Measurements from ENCODE around the gene VASH2. TPM values are rescaled to one million over a fixed set of nuclear protein-coding genes. Genes with fewer than 3 reads are reported as not detected.
"Not testable (repeated sequence)": the region's sequence is repeated elsewhere in the genome, so short reads cannot be mapped to it uniquely, and the experiment has no call there.

Gene VASH2
- total RNA-seq, 1 donor from 2014 or later, result 1.5 TPM

- DNase-seq (ENCODE audit: low spot score), result no peak
These were observed 7.2 kb downstream of the VASH2 start for GRCh38 chr1:212957546-212957945.

GRCh38 chr1:212958175-212958574 is 7.8 kb downstream of the VASH2 start:
- DNase-seq (ENCODE audit: low spot score), result no peak

DNA sequence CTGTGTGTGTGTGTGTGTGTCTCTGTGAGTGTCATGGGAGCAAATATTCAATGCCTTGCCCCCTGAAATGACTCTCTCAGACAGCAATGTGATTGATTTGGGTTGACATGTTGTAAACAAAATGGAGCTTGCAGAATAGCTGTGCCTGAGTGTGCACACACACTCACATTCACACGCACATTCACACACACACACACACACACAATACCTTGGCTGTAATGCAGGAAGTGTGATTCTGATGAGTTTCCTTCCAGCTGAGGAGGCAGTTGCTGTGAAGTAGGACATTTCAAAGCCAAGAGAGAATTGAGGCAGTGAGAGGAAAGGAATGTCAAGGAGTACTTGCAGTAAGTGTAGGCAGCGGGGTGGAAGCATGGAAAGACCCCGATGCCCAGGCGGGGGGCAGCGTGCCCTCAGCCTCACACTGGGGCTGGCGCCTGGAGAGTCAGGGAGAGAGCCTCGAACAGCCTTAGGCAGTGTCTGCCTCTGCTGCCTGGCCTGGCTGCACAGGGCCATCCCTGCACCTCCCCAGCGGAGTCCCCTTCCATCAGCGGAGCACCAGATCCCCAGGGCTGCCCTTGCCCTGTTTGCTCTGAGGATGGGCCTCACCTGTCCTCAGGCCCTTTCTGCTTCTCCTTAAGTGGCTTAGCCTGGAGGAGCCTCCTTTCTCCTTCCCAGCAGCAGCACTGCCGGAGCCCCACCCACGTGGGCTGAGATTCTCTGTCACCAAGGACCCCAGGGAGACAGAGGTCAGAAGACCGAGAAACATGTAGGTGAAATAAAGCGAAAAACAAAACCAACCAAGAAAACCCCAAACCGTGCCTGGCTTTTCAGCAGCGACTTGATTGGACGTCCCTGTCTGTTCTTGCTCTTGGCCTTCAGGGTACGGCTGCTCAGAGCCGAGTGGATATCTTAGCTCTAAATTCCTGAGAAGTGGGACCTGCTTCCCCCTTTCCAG is 9.2 kb downstream of the VASH2 start:
- DNase-seq (ENCODE audit: low spot score), result no peak

DNA sequence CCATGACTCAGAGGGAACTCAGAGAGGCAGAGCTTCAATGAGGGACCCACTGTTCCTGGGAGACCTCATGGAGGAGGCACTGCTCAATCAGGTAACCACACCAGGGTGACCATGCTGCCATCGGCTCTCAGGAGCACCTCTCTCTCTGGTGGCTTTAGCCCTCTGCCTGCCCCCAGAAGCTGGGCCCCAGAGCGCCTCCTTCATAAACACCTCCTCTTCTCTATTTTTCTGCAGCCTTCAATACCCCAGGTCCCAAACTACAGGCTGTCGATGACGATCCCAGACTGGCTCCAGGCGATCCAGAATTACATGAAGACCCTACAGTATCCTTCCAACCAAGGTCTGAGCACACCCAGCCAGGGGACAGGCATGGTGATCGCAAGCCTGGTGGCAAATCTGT is 10.6 kb downstream of the VASH2 start:
- no peak for DNase-seq (ENCODE audit: low spot score)

- no peak for DNase-seq (ENCODE audit: low spot score)
These were observed 12.2 kb downstream of the VASH2 start for GRCh38 chr1:212962509-212962908.

- no peak for DNase-seq (ENCODE audit: low spot score)
These were observed 13.8 kb downstream of the VASH2 start for GRCh38 chr1:212964102-212964501.

DNA sequence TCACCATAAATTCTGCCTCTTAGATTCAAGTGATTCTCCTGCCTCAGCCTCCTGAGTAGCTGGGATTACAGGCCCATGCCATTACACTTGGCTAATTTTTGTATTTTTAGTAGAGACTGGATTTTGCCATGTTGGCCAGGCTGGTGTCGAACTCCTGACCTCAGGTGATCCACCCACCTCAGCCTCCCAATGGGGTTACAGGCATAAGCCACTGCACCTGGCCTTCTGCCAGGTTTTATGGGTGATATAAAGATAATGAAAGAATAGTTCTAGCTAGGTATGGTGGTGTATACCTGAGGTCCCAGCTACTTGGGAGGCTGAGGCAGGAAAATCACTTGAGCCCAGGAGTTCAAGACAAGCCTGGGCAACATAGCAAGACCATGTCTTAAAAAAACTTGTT is 14.7 kb downstream of the VASH2 start:
- not testable (repeated sequence) for DNase-seq (ENCODE audit: low spot score)

DNA sequence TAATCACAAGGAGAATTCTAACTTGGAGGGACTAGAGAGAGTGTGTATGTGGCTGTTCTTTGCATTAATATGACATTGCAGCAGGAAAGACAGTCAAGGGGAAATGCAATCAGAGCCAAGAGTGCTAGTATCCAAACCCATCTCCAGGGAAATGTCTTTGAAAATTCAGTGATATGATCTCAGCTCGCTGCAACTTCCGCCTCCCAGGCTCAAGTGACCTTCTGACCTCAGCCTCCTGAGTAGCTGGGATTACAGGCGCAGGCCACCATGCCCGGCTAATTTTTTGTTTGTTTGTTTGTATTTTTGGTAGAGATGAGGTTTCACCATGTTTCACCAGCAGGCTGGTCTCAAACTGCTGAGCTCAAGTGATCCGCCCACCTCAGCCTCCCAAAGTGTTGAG is 16.3 kb downstream of the VASH2 start:
- no peak for DNase-seq (ENCODE audit: low spot score)

GRCh38 chr1:212967801-212968200 is 17.5 kb downstream of the VASH2 start:
- DNase-seq (ENCODE audit: low spot score), result no peak

GRCh38 chr1:212968368-212968863 is 18.1 kb downstream of the VASH2 start:
- no peak for DNase-seq (ENCODE audit: low spot score)

GRCh38 chr1:212970085-212970484 is 19.7 kb downstream of the VASH2 start:
- no peak for DNase-seq (ENCODE audit: low spot score)

DNA sequence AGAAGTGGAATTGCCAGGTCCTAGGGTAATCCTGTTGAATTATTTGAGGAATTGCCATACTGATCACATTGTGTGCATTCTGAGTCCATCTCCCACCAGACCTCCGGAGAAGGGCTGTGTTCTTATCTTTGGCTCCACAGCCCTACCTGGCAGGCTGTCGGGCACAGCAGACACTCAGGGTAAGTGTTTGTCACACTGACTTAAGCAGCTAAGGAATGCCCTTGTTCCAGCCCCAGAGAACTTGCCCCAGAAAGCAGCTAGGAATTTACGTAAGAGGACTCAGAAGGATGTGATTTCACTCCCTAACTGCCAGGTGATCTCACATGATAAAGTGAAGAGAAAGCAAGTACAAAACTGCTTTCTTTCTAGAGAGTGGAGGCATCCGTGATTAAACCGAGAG is 21.0 kb downstream of the VASH2 start:
- DNase-seq (ENCODE audit: low spot score), result no peak

- DNase-seq (ENCODE audit: low spot score), result no peak
These were observed 23.1 kb downstream of the VASH2 start for GRCh38 chr1:212973426-212973825.

- no peak for DNase-seq (ENCODE audit: low spot score)
These were observed 23.6 kb downstream of the VASH2 start for GRCh38 chr1:212973899-212974298.

DNA sequence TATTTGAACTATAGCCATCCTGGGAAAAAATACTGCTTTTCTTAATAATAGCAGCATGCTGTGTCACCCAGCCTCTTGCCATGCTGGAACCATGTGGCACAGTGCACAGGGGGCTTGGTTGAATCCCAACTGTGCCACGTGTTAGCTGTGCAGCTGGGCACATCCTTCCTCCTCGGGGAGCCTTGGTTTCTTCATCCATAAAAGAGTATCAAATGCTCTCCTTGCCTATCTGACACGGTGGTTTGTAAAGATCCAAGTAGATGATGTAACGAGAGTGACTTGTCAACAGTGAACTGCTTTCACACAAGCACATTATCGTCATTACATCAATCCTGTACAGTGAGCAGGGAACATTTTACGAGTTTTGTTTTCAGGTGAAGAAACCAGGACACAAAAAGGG is 24.4 kb downstream of the VASH2 start:
- DNase-seq (ENCODE audit: low spot score), result no peak

DNA sequence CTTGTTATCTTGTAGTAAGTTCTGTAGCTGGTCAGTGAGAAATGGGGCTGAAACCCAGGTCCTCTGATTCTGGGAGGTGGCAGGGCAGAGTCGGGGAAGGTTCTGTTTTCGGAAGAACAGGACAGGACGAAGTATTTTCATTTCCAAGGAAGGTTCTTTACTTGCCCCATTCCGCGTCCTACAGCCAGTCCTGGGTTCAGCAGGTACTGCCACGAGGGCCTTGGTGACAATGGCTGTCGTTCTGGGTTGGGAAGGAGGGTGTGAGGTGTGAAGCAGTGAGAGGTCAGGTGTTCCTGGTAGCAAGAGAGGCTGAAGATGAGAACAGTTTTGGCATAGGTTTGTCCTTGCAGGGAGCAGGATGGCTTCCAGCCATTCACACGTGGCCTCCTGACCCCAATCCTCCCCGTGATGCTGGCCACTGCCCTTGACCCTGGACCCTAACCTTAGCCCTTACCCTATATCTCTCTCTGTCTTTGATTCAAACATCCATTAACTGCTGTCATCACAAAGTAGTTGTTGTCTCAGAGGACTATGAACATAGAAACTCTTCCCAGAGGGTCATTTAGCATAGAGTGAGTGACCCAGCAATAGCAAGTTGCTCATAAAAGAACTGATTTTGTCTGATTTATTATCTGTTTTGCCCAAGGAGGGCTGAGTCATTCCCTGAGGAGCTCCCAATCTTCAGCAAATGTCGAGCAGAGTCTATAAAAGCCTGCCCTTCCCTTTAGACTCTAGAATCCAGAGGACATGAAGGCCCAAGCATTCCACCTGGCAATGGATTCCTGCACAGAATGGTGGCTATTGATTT is 25.0 kb downstream of the VASH2 start:
- DNase-seq (ENCODE audit: low spot score), result no peak

GRCh38 chr1:212976586-212976985 is 26.2 kb downstream of the VASH2 start:
- peak; percentile 23 for DNase-seq (ENCODE audit: low spot score)

DNA sequence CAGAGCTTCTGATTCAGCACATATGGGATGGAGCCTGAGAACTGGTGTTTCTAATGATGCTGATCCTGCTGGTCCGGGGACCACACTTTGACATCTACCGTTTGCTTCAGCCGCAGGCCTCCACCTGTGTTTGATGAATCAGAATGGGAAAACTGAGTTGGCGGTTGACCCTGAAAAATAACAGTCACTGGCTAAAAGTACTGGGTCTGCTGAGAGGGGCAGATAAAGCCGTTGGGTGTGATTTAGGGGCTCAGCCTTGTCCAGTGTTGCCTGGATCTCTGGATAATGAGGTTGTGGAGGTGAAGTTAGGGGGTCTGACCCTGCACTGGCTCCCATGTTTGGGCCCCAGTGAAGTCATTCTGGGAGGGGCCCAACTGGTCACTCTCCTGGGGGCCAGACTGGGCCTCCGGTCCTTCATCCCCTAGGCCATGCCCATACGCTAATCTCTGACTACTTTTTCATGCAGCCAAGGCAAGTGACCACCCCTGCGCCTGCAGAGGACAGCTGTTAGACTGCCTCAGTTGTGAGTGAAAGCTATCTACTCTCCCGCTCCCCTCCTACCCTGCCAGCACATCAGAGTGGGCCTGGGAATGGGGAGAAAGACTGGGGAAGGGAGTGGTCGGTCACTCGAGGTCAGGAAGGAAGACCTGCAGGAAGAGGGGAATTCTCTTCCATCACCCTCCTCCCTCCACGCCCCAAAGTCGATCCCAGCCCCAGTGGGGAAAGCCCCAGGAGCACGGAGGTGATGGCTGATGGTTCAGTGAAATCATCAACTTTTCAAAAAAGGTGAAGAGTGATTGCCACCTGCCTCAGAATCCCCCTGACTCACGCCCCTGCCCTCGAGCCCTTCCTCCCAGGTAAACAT is 27.7 kb downstream of the VASH2 start:
- DNase-seq (ENCODE audit: low spot score), result peak; percentile 18

GRCh38 chr1:212979340-212980122 is 29.2 kb downstream of the VASH2 start:
- DNase-seq (ENCODE audit: low spot score), result no peak

GRCh38 chr1:212980123-212980785 is 29.9 kb downstream of the VASH2 start:
- no peak for DNase-seq (ENCODE audit: low spot score)

All from ureter (tissue), 1 donor.